ENCODE measurements around the gene SLC25A21. TPM values are rescaled to one million over a fixed set of nuclear protein-coding genes. Genes with fewer than 3 reads are reported as not detected.

Gene SLC25A21
- total and polyA plus RNA-seq, 10 donors: 0.06 to 1.1 (median 0.22) TPM; not detected in 2

- H3K4me1 ChIP-seq: no peaks in the 10 kb centered on the region
- H3K9me3 ChIP-seq: no peaks in the 10 kb centered on the region
- no peaks in the 10 kb centered on the region for H3K36me3 ChIP-seq
- TF ChIP-seq POLR2AphosphoS5 (IDR thresholded peaks at IDR 0.05): no peak
- TF ChIP-seq CTCF (IDR thresholded peaks at IDR 0.05 in 8 of 11, conservative IDR thresholded peaks at IDR 0.05 in 3 of 11): no peak
- TF ChIP-seq POLR2A (IDR thresholded peaks at IDR 0.05): no peak
- 60 to 63% (median 60%) methylated on average over 5 of the region's 5 CpGs for WGBS, 5 donors
- H3K27me3 ChIP-seq (replicated peaks in 1 of 7): no peaks in the 10 kb centered on the region
- no peak overlapping the region for H3K4me3 ChIP-seq
- intact Hi-C loops (cut with DNase I; ENCODE audit: low total_unique reads): no loop called here
- no peak overlapping the region for H3K27ac ChIP-seq
- no peak for DNase-seq
Observed at GRCh38 chr14:37045340-37046061, 126.9 kb downstream of the SLC25A21 start.

GRCh38 chr14:37037636-37038387 is 134.6 kb downstream of the SLC25A21 start:
- H3K4me1 ChIP-seq: no peaks in the 10 kb centered on the region
- peaks cover 0 to 4% (median 0%) of the 10 kb centered on the region in 8 donors for H3K9me3 ChIP-seq
- no peak for TF ChIP-seq POLR2AphosphoS5 (IDR thresholded peaks at IDR 0.05)
- H3K27me3 ChIP-seq (replicated peaks in 1 of 7): no peaks in the 10 kb centered on the region
- no peak for DNase-seq
- H3K27ac ChIP-seq: no peak overlapping the region
- 70 to 79% (median 77%) methylated on average over 3 of the region's 3 CpGs for WGBS, 5 donors
- no peak overlapping the region for H3K4me3 ChIP-seq
- H3K36me3 ChIP-seq: no peaks in the 10 kb centered on the region
- intact Hi-C loops (cut with DNase I; ENCODE audit: low total_unique reads): no loop called here

- 65 to 72% (median 70%) methylated on average over 4 of the region's 4 CpGs for WGBS, 5 donors
- H3K9me3 ChIP-seq: peaks cover 0 to 4% (median 0%) of the 10 kb centered on the region in 8 donors
- no peaks in the 10 kb centered on the region for H3K4me1 ChIP-seq
- no peak for TF ChIP-seq POLR2AphosphoS5 (IDR thresholded peaks at IDR 0.05)
- no peak overlapping the region for H3K4me3 ChIP-seq
- H3K27ac ChIP-seq: no peak overlapping the region
- DNase-seq: no peak
- no peaks in the 10 kb centered on the region for H3K36me3 ChIP-seq
- no peaks in the 10 kb centered on the region for H3K27me3 ChIP-seq (replicated peaks in 1 of 7)
- intact Hi-C loops (cut with DNase I; ENCODE audit: low total_unique reads): no loop called here
Observed at GRCh38 chr14:37036669-37037341, 135.6 kb downstream of the SLC25A21 start.

GRCh38 chr14:37035401-37035800 is 137.0 kb downstream of the SLC25A21 start:
- TF ChIP-seq POLR2A (IDR thresholded peaks at IDR 0.05) (no peak), CTCF (IDR thresholded peaks at IDR 0.05 in 8 of 11, conservative IDR thresholded peaks at IDR 0.05 in 3 of 11) (no peak), POLR2AphosphoS5 (IDR thresholded peaks at IDR 0.05) (no peak)
- Histone ChIP-seq H3K9me3 (peaks cover 0 to 4% (median 0%) of the 10 kb centered on the region in 8 donors), H3K36me3 (no peaks in the 10 kb centered on the region), H3K27me3 (replicated peaks in 1 of 7) (no peaks in the 10 kb centered on the region), H3K4me1 (no peaks in the 10 kb centered on the region), H3K4me3 (no peak overlapping the region), H3K27ac (no peak overlapping the region)
- no peak for DNase-seq
- 81 to 88% (median 85%) methylated on average over 2 of the region's 2 CpGs for WGBS, 5 donors
- intact Hi-C loops (cut with DNase I; ENCODE audit: low total_unique reads): no loop called here
